NCI-H82 treated with DMSO at 0.1 percent for 48 hours (cell line): ENCODE results near the gene FBXW12.
"Not testable (repeated sequence)": the region's sequence is repeated elsewhere in the genome, so short reads cannot be mapped to it uniquely, and the experiment has no call there.

Source experiments
- DNase-seq: peaks from one replicate; lab custom pipeline; 2025; ENCODE audit not compliant: unreplicated experiment; lab: John Stamatoyannopoulos, UW

The FBXW12 gene

DNA sequence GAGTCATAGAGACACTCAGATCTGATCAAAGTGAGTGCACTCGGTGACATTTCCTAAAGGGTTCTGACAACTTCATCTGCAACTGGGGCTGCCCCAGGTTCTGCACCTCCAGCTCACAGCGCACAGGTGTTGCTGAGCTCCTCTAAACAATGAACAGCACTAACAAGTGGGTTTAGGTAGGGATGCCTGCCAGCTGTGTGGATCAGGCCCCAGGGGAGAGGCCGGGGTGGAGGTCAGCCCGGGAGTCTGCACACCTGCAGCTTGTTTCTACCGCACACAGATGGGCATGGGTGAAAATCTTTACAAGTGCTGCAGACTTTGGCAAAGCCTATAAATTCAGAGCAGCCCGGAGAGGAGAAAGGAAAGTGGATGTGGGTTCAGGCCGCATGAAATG is 355 bp downstream of the FBXW12 start:
- DNase-seq = no peak

DNA sequence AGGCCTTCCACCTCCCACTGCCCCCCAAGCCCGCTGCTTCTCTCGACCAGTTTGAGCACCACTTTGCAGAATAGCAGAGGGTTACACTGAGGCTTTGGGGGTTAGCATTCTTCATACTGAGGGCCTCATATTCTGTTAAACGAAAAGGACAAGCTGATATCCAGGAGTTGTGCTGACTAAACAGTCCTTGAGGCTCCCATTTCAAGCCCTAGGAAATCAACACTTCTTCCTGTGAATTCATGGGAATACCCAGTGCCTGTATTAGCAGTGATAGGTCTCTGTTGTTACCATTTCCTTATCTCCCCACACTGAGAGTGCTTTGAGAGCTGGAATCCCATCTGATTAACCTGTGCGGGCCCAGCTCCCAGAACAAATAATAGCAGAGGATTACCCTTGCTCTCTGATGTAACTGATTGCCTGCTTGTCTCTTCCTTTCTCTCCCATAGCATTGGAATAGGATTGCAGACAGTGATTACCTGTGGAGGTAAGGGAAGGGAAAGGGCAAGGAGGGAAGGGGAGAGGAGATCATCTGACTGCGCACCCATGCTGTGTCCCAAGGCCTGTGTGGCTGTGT is 930 bp downstream of the FBXW12 start:
- DNase-seq = no peak

DNA sequence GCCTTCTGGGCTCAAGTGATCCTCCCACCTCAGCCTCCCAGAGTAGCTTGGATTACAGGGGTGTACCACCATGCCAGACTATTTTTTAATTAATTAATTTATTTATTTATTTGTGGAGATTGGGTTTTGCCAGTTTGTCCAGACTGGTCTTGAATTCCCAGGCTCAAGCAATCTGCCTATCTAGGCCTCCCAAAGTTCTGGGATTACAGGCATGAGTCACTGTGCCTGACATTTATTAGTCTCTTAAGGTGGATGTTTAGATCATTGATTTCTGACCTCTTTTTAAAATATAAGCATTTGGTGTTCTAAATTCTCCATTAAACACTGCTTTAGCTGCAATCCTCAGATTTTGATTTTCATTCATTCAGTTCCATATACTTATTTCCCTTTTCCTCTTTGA is 15.6 kb downstream of the FBXW12 start:
- no peak for DNase-seq

DNA sequence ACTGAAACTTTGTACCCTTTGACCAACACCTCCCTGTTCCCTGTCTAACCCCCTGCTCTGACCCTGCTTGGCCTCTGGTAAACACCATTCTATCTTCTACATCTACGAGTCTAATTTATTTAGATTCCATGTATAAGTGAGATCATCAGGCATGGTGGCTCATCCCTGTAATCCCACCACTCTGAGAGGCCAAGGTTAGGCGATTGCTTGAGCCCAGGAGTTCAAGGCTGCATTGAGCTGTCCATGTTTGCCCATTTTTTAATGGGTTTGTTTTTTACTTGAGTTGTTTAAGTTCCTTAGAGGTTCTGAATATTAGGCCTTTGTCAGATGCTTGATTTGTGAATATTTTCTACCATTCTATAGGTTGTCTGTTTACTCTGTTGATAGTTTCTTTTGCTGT is 16.9 kb downstream of the FBXW12 start:
- DNase-seq = no peak

DNA sequence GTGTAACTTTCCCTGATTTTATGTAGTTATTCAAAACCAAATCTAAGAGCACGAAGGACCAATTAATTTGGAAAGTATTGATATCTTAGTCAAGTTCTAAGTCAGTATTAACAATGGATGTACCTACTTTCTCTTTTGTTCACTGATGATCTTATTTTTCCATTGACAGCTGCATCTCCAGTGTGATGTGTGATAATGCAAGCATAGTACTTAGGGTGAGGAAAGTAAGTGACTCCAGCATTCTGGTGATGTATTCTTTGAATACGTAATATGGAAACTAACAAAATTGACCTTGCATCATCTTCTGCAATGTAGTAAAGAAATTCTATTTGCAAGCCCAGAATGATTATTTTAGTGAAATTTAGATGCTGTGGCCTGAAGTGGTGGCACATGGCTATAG is 22.4 kb downstream of the FBXW12 start:
- DNase-seq = no peak

DNA sequence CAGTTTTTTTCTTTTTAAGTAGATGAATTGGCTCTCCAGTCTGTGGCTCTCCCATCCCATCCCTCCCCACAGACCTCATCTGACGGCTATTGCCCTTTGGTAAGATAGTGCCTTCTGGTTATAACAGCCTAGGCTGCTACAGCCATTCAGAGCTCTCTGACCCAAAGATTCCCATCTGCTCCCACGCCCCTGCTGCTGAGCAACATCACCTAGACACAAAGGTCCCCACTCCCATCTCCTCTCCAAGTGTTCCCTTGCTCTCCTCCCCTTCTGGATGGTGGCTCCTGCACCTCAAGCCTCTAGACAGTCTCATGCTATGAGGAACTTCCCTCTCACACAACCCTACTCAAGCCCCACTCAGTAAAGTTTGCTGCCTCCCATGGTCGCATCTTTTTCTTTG is 23.7 kb downstream of the FBXW12 start:
- no peak for DNase-seq

DNA sequence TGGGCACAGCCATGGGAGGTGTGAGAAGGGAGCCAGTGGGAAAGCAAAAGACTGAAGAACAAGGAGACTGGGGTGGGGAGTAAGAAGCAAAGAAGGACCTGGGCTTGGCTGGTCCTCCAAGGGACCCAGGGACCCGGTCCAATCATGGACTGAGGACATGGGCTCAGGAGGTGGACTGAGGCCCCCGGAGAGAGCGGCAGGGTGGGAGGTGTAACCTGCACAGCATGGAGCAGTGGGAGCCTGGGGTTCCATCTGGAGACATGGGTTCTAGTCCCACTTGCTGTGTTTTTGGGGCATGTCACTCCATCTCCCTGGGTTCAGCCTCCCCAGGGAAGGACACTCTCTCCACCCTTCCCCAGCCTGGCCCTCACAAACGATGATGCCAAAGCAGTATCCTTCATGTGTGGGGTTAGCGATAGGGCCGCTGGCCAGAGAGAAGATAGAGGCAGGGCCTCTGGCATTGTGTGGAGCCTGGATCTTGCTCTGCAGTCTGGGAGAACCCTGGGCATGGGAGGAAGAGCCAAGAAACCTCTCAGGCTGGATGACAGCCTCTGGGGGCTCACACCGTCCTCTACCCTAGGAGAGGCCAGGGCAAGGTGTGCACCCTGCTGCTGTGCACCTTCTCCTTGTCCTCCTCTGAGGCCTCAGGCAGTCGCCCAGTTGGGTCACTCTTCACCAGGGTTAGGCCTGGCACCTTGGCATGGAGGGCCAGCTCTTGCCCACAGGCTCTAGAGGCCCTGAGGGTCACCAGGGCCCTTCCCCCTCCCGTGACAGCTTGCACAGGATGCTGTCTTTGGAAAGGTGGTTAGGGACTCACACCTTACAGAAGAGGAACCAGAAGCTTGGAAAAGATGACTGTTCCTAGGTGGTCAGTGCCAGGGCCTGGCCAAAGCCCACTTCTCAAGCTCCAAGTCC is 26.0 kb downstream of the FBXW12 start:
- DNase-seq = no peak

DNA sequence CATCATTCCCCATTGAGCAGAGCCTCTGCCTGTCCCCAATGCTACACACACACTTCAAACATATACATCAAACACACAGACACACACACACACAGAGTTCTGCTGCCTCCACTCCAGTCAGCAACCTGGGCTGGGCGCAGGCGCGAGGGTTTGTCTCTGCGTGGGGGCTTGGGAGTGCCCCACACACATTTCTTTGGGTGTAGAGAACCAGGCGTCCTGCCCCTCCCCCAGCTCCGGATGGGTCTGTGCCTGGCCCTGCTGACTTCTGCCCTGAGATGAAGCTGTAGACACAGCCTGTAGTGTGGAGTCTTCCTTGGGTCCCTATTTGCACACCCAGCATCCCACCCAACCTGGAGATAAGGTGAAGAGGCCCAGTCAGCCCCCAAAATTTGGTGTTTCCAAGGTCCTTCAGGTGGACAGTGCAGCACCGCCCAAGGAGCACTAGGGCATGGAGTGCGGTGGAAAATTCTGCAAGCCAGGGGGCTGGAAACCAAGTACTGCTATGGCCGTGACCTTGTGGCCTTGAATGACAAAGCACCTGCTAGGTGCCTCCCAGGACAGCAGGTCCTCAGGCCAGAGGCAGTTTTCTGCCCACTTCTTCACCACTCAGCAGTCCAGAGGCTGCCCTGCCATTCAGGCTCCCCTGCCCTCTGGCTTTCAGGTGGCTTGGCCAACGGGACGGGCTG is 26.8 kb downstream of the FBXW12 start:
- no peak for DNase-seq

DNA sequence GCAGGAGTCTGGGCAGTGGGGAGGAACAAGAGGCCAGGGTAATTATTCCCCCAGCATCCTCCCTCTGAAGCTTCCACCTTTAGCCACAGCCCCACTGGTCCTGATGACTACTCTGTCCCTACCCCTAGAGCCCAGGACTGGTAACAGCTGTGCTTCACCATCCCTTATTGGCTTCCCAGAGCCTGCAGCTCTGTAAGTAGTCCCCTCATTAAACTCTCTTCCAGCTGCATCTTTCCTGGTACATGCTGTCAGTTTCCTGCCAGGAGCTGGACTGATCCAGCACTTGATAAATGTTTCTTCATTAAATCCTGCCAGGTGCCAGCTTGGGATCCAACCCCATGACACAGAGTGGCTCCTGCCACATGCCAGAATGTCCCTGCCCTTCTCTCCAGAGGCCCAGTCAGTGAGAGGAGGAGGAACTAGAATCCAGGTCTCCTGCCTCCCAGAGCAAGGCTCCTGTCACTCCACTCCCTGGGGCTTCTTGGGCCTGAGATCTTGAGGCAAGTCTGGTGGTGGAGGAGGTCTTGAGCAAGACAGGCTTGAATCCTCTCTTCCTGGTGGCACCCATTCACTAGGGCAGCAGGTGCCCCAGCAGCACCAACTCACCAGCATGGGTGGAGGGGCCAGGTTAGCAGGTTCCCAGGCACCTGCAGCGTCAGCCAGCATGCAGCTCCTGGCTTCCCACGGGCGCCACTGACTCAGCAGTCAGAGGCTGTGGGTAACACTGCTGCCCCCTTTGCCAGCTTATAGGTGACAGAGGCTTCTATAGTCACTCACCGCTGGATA is 27.6 kb downstream of the FBXW12 start:
- DNase-seq = no peak

DNA sequence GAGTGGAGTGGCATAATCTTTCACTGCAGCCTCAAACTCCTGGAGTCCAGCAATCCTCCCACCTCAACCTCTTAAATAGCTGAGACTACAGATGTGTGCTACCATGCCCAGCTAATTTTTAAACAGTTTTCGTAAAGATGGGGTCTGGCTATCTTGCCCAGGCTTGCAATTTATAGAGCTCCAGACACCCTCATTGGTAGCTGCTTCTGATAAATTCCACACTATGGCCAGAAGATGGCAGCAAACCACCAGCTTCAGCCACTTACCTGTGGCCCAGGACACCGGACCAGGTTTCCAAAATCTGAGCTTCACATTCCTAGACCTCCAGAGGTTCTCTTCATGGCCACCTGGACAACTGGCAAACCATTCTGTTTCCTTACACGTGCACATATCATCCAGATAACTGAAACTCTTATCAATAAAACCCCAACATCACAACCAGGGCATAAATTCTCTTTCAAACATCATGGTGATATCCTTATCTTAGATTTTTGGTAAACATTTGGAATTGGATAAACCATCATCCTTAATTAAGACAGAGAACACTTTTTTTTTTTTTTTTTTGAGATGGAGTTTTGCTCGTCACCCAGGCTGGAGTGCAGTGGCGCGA is 28.9 kb downstream of the FBXW12 start:
- DNase-seq = no peak

DNA sequence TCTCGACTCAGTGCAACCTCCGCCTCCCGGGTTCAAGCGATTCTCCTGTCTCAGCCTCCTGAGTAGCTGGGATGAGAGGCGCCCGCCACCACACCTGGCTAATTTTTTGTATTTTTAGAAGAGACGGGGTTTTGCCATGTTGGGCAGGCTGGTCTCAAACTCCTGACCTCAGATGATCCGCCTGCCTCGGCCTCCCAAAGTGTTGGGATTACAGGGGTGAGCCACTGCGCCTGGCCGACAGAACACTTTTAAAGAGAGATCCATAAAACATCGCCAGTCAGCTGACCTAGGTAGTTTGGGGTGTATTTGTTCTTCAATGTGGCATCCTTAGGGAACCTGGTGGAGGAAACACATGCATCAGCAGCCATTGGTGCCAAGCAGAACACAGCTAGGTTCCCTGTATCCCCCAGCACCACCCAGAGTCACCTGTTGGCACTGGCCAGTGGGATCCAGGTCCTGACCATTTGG is 29.4 kb downstream of the FBXW12 start:
- not testable (repeated sequence) for DNase-seq

DNA sequence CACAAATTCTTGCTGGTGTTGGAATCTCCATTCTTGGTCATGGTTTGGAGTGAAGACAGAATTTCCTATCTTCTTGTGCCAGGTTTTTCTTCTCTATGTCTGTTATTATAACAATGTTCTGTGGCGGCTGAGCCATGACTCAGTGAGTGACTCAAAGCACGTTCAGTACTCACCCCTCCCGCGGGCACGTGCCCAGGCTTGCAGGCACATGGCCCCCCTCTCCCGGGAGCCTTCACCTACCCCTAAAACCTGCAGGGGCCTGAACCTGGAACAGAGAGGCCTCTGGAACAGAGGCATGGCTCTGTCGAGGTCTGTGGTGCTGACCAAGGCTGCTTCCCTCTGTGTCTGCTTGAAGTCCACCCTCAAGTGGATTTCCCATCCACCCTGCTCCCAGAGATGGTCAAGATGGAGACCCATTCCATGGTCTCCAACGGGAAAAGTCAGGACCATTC is 30.3 kb downstream of the FBXW12 start:
- no peak for DNase-seq

DNA sequence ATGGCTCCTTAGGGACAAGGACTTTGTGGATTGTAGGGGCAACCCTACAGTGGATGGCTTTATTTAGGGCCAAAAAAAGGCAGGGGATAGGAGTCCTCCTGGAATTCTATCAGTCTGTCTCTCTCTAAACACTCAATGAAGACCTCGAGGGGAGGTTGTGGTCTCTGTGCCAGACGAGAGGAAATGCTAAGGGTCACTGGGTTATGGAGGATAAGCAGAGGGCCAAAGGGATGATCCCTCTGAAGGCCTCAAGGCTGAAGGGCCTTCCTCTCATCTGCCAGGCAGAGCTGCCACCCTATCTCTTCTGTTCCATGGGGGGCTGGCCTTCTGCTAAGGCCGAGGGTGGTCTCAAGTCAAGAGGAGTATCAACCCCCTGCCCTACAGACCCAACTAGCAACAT is 30.9 kb downstream of the FBXW12 start:
- DNase-seq = no peak

DNA sequence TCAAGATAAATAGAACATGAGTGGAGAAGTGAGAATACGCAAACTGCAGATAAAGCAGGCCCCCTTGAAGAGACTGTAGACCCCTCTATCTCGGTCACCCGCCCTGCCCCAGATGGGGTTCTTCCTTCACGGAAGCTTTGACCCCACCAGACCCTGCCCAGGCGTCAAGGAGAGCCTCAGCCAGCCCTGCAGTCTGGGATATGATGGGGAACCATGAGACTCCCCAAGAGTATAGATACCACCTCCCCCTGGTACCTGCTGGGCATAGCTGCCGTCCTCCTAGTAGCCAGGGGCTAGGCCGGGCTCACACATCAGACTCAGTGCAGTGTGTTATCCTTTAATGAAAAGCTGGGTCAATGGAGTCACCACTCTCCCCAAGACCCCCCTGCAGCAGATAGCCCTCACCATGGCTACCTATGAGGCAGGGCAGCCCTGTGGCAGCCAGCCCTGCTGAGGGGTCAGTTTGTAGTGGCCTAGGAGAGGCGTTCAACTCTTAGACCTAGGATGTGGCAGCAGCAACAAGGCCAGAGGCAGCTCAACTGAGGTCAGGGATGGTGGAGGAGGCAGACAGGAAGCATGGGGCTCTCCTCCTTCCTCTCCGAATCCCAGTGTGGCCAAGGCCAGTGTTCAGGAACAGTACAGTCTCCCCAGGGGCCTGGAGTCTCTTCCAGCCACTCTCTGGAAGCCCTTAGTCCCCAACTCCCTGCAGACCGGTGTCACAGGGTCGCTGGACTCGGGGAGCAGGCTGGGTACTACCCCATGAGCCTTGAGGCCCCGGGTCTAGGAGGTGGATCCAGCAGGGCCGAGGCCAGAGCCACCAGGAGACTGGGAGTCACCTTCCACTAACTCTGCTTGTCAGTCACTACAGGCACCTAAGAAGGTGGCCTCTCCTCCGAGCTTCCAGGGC is 31.8 kb downstream of the FBXW12 start:
- DNase-seq = no peak

DNA sequence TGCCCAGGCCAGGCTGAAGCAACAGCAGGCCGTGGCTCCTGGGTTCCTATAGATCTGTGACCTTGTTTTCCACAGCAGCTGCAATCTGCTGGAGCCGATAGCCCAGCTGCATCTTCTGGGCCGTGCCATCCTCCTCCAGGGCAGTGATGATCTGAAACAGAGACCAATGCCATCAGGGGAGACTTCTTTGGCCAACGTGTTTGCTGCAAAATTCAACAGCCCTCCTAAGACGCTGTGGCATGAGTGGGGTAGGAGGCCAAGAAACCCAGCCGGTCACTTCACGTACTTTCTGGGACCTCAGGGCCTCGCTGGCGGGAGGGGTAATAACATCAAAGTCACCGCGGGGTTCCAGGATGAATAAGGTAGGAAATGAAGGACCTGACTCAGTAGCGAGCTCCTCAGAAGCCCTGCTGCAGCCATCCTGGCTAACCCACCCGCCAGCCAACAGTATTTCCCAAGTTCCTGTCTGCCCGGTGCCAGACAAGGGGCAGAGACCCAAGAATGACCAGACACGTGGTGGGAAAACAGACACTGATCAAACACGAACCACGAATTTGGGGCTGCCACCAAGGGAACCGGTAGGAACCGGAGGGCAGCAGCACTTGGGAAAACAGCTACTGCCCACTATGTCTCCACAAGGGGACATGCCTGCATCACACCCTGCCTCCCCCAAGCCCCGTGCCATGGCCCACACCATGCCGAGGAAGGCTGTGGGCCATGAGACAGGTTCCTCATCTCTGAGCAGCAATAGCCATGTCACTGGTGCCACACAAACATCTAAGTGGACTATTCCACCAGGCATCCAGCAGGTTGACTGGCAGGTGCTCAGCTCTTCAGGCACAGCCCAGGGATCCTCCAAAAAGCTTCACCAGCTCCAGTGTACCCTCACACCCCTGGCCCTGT is 32.7 kb downstream of the FBXW12 start:
- DNase-seq = no peak

DNA sequence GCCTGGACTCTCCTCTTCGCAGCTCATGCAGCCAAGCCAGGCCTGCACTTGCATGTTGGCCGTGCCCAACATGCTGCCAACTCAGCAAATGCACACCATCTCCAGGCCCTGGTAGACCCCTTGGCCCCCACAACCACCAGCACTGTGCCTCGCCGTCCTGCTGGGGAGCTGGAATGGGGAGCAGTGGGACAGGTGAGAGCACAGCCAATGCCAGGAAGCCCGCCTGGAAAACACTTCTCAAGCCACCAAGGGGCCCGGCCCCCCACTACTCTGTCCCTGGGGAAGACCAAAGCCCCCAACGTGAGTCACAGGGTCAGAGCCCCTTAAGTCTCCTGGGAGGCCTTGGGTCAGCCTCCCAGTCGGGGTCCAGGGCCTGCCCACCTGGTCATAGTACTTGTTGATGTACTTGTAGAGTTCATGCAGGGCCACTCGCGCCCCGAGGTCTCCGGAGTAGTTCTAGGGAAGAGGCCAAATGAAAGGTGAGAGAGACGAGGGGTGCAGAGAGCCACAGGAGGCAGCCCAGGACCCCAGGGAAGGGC is 33.4 kb downstream of the FBXW12 start:
- no peak for DNase-seq

DNA sequence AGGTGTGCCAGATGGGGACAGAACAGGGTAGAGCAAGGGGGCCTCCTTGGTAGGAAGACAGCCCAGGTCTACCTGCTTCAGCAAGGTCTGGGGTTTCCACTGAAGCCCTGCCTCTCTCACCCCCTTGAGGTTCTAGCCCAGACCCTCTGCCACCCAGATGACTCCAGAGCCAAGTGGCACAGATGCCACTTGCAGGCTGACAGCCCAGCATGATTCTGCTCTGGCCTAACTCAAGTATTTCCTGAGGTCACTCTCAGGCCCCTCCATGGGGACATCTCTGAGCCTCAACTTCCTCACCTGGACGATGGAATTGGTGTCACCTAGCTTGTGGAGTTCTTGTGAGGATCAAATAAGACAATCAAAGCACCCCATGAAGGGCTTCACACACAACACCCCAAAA is 34.0 kb downstream of the FBXW12 start:
- DNase-seq = no peak
